GM19023 (cell line): ENCODE data around the gene IL3RA.
A peak's percentile ranks its signal among the peaks of the same experiment; 100 is the strongest.
"Not testable (repeated sequence)": the region's sequence is repeated elsewhere in the genome, so short reads cannot be mapped to it uniquely, and the experiment has no call there.

Experiments used
- ATAC-seq: cut with Tn5 transposase; IDR thresholded peaks from one replicate; pipeline ENCODE4 v1.9.1; 2021; ENCODE audit warnings: mild to moderate bottlenecking, moderate library complexity; ENCODE audit not compliant: unreplicated experiment

The IL3RA gene

GRCh38 chrX:1336331-1336943, at the start of gene IL3RA:
TSS of gene IL3RA (plus strand) at chrX:1336785. CDS start at chrX:1341766, 4,981 bp downstream.
- peak; percentile 73 for ATAC-seq

- no peak for ATAC-seq
Observed at GRCh38 chrX:1289535-1289934, 47.0 kb upstream of the IL3RA start.

GRCh38 chrX:1291110-1291740, 45.4 kb upstream of the IL3RA start:
- no peak for ATAC-seq

DNA sequence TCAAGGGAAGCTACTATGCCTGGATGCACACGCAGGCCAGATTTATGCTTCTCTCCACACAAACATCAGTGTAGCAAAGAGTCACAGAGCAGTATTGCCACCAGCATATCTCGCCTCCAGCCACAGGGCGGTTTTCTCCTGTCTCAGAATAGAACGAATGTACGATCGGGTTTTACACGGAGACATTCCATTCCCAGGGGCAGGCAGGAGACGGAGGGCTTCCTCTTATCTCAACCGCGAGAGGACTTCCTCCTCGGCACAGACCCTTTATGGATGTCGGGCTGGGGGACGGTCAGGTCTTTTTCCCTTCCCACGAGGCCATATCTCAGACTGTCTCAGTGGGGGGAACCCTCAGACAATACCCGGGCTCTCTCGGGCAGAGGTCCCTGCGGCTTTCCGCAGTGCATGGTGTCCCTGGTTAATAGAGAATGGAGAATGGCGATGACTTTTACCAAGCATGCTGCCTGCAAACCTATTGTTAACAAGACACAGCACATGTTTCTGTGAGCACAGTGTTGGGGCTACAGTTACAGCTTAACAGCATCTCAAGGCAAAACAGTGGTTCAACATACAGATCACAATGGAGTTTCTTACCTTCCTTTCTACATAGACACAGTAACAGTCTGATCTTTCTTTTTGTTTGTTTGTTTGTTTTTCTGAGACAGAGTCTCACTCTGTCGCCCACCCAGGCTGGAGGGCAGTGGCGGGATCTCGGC, 43.9 kb upstream of the IL3RA start:
- ATAC-seq, result no peak

DNA sequence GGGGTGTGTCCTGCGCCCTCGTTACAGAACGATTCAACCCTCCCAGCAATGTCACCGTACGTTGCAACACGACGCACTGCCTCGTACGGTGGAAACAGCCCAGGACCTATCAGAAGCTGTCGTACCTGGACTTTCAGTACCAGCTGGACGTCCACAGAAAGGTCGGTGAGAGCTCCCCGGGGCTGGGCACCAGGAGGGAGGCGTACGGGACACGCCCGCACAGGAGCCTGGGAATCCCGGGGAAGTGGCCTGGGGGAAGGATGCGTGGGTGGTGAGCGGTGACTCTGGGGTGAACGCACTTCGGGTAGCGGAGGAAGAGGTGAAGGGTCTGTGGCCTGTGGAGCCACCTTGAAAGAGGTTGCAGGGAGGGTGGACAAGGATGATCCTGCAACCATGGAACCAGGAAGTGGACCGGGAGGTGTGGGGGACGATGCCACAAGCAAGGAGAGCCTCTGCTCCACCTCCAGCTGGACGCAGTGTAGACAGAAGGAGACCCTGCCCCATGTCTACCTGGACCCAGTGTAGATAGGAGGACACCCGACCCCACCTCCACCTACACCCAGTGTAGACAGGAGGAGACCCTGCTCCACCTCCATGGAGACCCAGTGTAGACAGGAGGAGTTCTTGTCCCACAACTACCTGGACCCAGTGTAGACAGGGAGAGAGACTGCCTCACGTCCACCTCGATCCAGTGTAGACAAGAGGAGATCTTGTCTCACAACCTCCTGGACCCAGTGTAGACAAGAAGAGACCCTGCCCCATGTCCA, 42.1 kb upstream of the IL3RA start:
- ATAC-seq, result no peak

DNA sequence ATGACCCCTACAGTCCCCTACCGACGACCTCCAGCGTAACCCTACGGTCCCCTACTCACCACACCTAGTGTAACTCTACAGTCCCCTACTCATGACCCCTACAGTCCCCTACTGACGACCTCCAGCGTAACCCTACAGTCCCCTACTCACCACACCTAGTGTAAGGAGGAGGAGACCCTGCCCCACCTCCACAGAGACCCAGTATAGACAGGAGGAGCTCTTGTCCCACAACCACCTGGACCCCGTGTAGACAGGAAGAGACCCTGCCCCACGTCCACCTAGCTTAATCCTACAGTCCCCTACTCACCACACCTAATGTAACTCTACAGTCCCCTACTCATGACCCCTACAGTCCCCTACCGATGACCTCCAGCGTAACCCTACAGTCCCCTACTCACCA, 41.0 kb upstream of the IL3RA start:
- ATAC-seq, result no peak

GRCh38 chrX:1297591-1297990, 39.0 kb upstream of the IL3RA start:
- ATAC-seq, result not testable (repeated sequence)

- ATAC-seq, result no peak
Observed at GRCh38 chrX:1300449-1300848, 36.1 kb upstream of the IL3RA start.

DNA sequence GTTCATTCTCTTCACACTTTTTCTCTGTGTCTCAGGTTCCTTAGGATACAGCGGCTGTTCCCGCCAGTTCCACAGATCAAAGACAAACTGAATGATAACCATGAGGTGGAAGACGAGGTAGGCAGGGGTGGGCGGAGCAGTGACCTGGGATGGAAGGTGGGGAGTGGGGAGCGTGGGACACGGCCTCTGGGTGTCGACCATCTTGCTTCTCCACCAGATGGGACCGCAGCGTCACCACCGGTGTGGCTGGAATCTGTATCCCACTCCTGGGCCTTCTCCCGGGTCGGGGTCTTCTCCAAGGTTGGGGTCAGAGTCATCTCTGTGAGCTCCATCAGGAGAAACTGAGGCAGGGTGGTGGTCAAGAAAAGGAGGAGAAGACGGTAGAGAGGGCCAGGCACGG, 31.2 kb upstream of the IL3RA start:
- no peak for ATAC-seq

GRCh38 chrX:1306909-1307625, 29.5 kb upstream of the IL3RA start:
- no peak for ATAC-seq

- ATAC-seq, result no peak
Observed at GRCh38 chrX:1307626-1308340, 28.8 kb upstream of the IL3RA start.

DNA sequence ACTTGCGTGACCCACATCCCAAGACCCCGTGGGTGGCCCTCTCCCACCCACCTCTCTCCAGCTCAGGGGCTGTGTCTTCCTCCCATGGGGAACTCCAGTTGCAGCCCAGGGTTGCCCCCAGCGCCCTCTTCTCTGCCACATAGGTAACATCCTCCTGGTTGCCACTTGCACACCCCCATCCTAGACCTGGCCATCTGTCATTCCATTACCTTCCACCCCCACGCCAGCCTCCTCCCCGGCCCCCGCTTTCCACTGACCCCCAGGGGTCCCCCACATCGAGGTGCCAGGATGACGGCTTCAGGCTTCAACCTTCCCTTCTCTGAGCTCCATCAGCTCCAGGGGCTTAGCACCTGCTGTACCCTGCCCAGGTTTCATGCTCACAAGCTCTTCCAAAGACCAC, 28.1 kb upstream of the IL3RA start:
- no peak for ATAC-seq

- not testable (repeated sequence) for ATAC-seq
Observed at GRCh38 chrX:1308917-1309316, 27.7 kb upstream of the IL3RA start.

DNA sequence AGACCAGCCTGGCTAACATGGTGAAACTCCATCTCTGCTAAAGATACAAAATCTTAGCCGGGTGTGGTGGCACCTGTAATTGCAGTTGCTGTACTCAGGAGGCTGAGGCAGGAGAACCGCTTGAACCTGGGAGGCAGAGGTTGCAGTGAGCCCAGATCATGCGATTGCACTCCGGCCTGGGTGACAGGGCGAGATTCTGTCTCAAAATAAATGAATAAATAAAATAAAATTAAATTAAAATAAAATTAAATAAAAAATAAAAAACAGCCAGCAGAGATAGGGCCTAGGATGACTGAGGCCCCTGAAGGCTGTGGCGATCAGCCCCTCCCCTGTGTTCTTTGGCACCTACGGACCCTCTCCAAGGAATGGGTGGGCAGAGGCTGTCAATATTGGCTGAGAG, 22.8 kb upstream of the IL3RA start:
- no peak for ATAC-seq

GRCh38 chrX:1316527-1316926, 20.1 kb upstream of the IL3RA start:
- ATAC-seq, result no peak

DNA sequence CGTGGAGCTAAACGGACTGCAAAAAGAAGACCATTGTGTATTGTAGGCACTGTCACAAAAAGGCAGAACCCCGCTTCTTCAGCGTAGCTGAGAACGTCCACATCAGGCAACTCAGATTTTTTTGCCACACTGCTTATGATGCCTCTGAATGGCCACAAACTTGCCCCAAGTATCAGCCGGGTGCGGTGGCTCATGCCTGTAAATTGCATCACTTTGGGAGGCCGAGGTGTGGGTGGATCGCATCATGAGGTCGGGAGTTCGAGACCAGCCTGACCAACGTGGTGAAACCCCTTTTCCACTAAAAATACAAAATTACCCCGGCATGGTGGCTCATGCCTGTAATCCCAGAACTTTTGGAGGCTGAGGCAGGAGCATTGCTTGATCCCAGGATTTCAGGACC, 14.9 kb upstream of the IL3RA start:
- no peak for ATAC-seq

DNA sequence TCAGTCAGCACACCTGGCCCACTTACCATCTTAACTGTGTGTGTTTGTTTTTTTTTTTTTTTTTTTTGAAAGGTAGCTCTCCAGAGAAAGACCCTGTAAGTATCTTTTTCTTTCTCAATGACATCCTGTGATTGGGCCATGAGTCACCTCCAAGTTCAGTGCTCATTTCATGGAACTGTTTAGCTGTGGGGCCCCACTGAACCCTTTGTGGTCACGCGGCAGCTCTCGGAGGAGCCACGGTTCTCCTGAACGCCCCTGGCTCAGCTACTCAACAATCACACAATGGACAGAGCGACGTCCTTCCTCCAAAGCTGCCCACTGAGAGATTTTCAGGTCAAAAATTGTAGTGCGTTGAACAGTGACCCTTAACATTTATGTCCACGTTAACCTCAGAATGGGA, 14.2 kb upstream of the IL3RA start:
- no peak for ATAC-seq

- peak; percentile 71 for ATAC-seq
Observed at GRCh38 chrX:1323315-1323714, 13.3 kb upstream of the IL3RA start.

DNA sequence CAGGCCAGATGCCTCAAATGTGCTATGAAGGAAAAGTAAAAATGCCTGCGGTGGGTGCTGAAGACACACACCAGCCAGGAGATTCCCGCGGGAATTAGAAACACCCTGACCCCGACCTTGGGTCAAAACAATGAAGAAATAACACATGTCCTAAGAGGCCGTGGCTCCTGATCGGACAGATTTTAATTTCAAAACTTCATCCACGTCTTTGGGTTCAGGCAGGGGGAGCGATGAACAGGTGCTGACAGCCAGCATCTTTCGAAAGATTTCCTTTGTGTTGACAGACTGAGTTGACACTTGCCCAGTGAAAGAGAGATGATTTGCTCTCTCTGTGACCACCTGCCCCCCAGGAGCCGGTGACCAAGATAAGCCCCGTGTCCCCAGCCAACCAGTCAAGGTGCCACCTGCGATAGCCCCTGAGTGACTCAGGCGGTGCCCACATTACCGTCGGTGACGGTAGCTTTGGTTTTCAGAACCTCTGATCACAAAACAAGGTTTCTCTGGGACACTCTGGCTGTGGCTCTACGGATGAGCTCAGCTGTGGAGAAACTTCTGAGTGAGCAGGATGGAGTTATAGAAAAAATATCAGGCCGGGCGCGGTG, 11.0 kb upstream of the IL3RA start:
- no peak for ATAC-seq
